T-helper 1 cell treated with Interleukin-12 subunit alpha and Interleukin-12 subunit beta and Interleukin-4 antibody, amounts not matched to agents 30 ng/mL and 1 ng/mL, for 36 hours (primary cell): ENCODE measurements around the gene IL1RAPL2. TPM values are rescaled to one million over a fixed set of nuclear protein-coding genes. Genes with fewer than 3 reads are reported as not detected.

Experiments
- intact Hi-C: fragments of 100-400 bp; cut with micrococcal nuclease; formaldehyde crosslinking; loops from one replicate; pipeline ENCODE4 v1.15.1; 2024
- total RNA-seq: library from RNA; stranded (reverse); gene quantifications from 2 replicates; pipeline ENCODE4 v1.2.3, GENCODE V29; 2022

Gene IL1RAPL2
- total RNA-seq, 1 donor from 2014 or later: not detected

DNA sequence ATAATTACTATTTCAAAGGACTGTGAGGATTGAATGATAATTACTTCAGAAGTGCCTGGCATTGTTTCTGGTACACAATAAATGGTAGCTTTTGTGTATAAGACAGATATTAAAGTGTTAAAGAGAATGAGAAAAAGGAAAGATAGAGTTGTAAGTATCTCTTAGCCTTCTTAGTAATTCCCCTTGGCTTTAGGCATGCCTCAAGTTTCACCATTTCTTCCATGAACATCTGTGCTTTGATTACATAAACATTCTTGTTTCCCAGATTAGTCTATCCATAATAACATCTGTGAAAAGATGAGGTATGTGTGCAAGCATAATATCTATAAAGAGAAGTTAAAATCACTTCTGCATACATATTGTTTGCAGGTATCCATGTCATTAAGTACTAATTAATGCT is 885.4 kb downstream of the IL1RAPL2 start:
- intact Hi-C loops: no loop called here

DNA sequence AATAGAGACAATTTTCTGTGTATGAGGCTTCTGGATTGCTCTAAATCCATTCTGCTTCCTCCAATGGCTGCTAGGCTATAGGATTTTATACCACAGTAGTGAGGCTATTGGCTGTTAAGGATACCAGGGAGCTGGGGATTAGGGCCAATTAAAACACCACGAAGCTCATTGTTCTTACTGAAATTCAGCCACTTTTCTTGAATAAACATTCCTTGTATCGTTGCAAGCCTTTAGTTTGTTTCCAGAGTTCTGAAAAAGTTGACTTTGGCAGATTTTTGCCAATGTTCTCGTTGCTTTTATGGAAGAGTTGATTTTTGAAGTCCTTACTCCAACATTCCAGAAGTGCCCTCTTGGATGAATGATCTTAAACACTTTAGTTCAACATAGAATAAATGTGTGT is 892.8 kb downstream of the IL1RAPL2 start:
- intact Hi-C loops: no loop called here

DNA sequence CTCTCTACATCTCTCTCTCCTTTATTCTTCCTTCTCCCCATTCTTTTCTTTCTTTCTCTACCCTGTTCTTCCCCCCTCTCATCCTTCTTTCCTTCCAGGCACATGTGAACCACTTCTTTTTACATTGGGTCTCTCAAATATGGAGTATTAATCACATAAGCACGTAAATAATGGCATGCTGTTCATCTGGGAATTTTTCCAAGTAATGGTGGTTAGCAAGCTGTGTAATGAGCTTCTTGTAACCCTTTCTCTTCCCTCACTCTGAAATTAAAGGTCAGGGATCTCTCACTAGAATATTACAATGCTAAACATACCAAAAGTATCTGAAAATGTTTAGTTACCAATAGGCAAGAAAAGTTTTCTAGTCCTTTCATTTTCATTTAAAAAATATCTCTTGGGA is 894.4 kb downstream of the IL1RAPL2 start:
- intact Hi-C loops: no loop called here

DNA sequence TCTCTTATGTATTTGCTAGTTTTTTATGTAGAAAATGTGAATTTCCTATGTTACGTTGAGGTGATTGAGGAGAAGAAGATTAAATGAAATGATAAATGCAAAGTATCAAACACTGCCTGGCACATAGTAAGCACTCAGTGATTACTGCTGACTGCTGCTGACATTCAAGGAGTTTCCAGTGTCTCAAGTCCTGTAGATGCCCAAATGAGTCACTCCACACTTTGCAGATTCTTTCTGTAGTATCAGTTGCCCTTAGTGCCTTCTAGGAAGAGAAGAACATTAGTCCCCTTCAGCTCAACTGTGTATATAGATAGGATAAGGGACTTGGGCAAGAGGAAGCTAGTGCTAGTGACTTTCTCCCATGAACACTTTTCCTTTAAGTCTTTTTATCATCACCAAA is 895.0 kb downstream of the IL1RAPL2 start:
- intact Hi-C loops: no loop called here

DNA sequence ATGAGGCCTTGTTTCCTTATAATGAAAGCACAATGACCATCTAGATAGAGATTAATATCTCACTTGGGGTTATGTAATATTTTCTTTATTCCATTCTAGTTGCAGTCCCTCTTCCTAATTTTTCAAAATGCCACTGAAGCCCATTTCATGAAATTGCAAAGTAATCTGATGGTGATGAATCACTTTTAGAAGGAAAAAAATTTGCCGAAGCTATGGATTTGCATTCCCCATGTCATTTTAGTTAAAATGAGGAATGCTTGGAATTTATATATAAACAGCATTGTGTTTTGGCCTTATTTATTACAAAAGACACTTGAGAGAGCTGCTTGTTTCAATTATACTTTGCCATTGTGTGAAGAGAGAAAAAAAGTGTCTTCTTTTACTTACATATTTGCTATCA is 896.2 kb downstream of the IL1RAPL2 start:
- intact Hi-C loops: no loop called here

DNA sequence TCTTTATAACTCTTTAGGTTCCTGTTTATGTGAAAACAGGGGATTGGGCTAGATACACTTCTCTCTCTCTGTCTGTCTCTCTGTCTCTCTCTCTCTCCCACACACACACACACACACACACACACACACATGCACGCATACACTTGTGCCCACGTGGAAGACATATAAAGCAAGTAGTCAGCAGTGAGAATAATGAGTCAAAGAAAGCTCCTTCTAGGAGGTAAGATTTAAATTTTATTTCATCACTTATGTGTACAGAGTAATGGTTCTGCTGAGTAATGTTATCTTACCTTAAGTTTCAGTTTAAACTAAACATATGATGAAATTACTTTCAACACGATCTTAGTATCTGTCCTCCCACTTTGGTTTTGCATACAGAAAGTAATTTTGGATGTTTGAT is 897.5 kb downstream of the IL1RAPL2 start:
- intact Hi-C loops: no loop called here

DNA sequence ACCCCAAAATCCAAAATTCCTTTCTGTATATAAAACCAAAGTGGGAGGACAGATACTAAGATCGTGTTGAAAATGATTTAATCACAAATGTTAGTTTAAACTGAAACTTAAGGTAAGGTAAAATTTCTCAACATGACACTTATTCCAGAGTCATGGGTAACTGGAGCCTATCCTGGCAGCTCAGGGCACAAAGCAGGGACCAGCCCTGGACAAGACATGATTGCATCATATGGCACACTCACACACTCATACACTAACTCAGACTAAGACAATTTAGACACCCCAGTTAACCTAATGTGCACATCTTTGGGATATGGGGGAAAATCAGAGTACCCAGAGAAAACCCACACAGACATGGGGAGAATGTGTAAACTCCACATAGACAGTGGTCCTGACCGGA is 898.6 kb downstream of the IL1RAPL2 start:
- intact Hi-C loops: no loop called here

DNA sequence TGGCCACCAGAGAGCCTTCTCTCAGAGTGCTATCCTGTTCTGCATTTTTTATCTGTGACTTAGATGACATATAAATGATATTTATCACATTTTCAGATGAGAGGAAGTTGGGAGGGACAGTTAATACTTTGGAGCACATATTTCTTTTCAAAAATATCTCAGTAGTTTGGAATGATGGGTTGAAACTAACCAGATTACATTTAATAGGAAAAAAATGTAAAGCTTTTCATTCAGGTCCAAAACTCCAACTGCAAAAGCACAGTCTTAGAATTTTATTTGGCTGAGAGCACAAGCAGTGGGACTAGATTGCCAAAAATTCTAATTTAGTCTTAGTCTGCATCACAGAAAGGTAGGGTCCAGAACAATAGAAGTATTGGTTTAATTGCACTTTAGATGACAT is 902.7 kb downstream of the IL1RAPL2 start:
- intact Hi-C loops: no loop called here

DNA sequence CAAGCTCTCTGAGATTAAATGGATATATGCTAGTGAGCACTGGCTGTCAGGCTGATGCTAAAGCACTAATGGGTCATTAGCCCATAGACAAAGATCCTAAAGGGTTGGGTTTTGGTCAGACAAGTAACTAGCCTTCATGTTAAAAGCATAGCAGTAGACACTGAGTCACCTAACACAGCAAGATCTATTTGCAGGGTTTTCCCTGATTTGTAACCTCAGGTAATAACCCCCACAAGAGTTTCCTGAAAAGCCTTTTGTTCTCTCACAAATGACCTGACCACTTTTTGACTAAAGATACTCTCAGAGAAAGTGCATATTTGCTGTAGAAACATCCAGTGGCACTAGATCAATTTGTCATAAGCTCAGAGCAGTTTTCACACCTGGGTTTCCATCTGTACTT is 905.6 kb downstream of the IL1RAPL2 start:
- intact Hi-C loops: no loop called here

DNA sequence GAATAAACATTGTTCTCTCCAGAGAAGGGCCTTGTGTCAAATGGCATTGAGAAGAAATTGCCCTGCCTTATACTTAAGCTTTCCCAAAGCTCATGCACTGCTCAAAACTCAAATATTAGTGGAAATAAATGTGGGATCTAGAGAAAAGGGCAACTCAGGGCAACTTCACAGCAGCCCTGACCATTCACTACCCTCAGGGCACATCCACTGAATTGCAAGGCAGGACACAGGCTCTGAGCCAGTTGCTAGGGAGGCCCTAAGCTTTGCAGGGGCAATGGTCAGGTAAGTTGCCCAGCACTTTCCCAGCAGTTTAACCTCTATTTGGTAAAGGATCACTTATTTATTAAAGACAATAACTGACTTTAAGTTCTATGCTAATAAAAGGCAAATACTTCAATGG is 909.8 kb downstream of the IL1RAPL2 start:
- intact Hi-C loops: no loop called here

DNA sequence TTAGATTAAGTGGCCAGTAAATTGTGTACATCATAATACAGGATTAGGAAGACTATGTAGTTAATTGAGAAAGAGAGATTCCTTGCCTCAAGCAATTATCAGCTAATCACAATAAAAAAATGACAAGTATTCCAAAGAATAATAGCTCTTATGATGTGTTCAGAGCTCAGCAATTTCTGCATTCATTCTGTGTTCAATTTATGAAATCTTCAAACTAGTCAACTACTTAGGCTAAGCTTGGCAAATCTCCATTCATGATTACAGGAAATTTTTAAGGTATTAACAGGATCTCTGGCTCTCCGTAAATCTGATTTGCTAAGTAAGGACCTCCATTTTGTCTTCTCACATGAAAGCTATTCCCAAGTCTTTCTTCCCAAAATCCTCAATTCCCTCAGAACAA is 911.4 kb downstream of the IL1RAPL2 start:
- intact Hi-C loops: no loop called here

DNA sequence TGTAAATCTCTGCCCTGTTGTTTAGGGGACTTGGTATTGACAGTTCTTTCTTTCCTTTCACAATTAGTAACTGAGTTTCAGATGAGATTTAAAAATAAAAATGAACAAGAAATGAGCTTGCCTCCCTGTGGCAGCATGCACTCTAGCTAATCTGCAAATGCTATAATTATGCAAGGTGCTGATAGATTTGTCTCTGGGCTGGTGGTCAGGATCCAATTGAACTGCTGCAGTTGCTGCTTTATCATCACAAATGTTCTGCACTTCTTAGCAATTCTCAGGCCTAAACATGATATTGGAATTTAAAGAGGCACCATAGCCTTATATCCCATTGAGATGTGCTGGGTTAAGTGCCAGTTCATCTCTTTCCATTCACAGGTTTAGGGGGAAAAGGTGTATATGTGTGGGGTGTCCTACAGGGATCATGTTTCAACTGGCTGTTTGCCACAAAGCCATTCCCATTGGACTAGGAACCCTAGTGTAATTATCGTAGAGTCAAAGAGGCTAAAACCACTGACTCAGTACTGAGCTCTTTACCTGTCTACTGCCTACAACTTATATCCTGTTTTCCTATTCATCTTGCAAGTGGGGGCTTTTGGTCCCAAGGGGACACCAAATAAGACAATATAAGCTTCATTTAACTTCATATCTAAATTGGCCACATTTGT is 914.8 kb downstream of the IL1RAPL2 start:
- intact Hi-C loops: no loop called here

DNA sequence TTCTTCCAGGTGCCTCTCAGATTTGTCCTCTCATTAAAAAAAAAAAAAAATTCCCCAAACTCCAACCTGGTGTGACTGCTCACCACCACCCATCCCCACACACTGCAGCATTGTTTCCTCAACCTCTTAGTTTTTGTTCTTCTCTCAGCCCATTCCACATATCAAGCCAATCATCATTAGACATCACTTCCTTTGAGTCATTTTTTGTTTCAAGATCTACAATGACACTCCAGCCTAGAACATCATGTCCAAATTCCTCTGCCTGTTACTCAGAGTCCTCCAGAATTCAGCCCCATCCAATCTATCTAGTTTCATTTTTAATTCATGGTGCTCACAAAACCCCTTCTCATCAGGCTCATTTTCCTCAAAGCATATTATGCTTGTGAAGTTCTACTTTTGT is 917.0 kb downstream of the IL1RAPL2 start:
- intact Hi-C loops: no loop called here

DNA sequence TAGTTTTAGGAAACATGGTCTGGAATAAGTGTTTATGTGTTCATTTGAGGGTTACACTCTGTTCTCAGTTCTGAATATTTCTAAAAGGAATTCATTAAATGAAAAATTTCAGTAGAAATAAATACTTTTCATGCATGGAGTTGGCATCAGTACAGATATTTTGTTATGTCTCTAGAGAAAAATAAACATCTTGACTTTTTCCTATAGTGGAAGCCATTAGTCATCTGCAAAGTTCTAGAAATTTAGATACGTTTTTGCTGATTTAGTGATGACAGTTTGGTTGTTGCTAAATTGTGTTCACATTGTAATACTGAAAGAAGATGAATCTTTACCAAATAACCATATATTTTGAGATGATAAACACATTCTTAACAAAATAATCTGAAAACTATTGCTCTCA is 922.7 kb downstream of the IL1RAPL2 start:
- intact Hi-C loops: no loop called here

DNA sequence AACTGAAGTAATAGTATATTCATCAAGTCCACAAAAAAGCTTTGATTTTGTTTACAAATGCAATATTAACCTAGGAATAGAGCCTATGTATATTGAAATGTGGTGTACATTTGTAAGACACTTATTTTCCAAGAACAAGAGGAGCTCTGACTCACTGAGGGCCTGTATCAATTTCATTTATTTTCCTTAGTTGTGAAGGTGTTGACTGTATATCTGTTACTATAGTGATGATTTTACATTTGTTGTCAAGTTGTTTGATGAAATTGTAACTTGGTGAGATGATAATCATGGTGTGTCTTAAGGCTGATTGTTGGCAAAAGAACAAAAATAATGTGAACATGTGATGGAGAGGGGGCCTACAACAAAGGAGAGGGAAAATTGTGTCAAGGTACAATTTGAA is 929.4 kb downstream of the IL1RAPL2 start:
- intact Hi-C loops: no loop called here

DNA sequence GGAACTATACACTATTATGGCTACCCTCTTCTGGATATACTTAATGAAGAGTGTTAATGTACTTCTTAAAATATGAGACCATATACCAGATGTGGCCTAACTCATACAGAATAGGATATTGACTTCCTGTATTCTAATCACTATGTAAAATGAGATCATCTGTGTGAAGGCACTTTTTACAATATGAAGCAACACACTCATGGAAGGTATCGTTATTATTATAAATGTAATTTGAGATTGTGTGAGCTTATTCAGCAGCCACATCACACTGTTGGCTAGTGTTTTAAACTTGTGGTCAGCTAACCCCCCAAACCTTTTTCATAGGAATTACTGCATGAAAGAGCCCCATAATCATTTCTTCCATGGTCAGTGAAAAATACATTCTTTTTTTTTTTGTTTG is 936.3 kb downstream of the IL1RAPL2 start:
- intact Hi-C loops: no loop called here

DNA sequence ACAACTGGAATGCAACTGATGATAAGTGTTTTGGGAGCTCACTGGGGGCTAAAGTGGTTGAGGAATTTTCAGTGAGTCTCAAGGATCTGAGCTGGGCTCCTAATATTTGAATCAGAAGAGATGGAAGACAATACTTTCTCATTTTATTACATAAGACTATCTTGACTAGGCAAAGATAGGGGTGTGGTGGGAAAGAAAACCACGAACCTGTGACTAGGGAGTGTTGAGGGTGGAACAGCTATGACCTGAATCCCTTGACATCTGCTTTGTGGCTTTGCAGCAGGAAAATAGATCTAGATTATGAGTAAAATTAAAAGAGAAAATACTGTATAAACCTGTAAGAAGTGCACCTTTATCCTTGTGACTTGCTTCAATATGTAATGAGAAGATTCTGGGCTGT is 949.6 kb downstream of the IL1RAPL2 start:
- intact Hi-C loops: no loop called here

DNA sequence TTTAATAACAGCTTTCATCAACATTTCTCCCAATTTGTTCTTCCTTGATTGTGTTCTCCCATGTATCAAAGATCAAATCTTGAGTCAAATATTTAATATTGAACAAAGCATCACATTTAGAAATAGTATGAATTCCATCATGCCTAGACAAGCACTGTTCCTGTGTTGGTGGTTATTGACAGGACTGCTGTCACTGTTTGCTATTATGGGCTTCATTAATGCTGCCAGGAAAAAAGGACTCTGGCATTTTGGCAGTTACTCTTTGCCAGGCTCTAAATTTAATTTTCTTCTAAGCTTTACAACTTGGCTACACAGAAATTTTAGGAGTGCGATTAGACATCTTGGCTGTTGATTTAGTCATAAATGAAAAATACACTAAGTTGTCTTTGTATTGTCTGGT is 960.4 kb downstream of the IL1RAPL2 start:
- intact Hi-C loops: no loop called here

DNA sequence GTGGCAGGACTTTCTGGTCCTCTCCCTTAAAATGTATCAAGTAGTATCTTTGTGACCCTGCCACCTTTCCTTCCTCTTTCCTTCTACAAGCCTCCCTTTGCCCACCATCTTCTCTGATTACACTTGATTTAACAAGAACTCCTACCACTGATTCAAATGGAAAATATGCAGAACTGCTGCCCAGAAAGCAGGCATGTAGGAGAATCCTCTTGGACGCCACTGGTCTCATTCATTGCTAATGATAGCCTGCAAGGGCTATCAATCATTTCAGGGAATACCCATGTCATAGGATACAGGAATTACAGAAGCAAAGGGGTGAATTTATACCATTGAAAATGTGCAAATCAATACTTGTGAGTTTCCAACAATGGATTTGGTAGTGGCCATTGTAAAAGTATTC is 961.8 kb downstream of the IL1RAPL2 start:
- intact Hi-C loops: no loop called here

DNA sequence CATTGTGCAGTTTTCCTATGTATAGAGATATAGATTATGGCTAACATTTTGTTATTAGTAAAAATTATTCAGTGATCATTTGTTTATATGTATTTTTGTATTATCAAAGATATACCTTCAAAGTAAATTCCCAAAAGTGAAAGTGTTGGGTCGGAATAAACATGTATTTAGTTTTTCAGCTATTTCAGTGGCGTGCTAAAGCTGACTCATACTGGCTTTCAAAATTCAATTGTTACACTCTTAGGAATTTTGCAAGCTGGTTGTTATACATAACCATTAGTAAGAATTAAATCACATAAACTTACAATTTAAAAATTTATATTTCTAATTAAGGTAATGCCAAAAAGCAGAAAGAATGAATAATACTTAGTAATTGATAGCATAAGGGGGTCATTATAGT is 968.0 kb downstream of the IL1RAPL2 start:
- intact Hi-C loops: no loop called here

DNA sequence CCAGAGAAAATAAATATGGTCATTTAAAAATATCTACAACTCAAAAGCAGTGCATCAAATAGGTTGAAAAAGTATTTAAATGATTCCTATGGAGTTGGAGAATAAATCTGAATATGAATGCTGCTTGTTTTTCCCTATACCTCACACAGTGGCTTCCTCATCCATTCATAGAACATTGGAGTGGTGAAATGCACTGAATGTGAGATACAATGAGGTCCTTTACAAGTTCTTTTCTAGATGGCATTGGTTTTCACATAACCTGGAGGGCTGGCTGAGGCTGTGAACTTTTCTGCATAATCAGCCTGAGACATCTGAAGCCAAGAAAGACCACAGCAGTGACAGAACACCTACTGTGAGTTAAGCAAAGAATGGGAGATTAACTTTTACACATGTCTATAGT is 977.3 kb downstream of the IL1RAPL2 start:
- intact Hi-C loops: no loop called here

DNA sequence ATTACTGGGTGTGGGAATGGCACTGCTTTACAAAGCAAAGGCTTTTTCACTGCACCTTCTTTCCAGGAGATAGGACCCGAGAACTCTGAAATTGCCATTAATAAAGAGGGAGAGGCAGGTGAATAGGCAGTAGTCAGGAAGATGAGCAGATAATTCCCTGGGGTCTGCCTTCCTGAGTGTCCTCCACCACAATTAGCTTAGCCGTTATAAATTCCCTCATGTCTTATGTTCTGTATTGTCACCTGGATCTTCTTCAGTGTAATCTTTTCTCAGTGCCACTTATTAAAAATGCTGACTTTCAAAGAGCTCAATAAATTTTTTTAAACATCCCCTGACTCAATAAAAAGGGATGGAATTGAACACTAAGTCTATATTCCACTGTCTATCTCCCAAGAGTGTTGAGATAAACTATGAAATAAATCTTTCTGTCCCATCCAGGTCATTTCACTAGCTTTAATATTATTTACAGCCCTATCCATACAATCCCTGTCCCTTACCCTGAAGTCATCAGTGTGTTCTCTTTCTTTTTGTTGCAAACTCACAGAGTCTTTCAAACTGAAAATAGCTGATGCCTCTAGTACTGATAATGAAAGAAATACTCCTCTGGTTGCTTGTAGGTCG is 984.2 kb downstream of the IL1RAPL2 start:
- intact Hi-C loops: no loop called here

DNA sequence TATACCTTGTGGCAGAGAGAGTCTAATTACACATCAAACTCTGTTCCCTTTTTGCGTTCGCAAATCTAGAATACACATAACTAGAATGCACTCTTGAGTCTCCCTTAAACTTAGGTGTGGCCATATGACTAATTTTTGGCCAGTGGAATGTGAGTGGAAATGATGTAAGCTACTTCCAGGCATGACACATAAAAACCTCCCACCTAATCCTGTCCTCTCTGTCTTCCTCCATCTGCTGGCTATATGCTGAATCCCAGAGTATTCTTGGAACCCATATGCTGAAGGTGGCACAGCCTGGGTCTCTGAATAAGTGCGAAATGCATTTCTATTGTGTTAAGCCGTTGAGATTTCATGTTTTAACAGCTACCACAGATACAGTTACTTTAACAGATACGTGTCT is 986.4 kb downstream of the IL1RAPL2 start:
- intact Hi-C loops: no loop called here

DNA sequence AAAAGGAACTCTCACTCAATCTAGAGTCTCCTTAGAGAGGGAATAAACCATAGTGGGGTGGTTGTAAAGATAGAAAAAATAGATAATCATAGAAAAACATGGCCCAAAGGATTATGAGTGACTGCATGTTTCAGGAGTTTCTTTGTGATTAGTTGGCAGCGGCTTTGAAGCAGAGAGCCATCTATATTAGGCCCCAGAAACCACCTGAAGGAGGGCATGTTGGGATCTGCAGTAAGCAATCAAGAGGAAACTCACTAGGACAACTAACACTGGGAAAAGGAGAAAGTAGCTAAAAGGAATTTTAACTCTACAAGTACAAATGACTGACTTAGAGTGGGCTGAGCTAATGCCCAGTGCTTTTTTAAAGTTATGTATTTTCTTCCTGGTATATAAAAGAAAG is 987.1 kb downstream of the IL1RAPL2 start:
- intact Hi-C loops: no loop called here
